ENCODE results near the gene KLHL7.

DNA sequence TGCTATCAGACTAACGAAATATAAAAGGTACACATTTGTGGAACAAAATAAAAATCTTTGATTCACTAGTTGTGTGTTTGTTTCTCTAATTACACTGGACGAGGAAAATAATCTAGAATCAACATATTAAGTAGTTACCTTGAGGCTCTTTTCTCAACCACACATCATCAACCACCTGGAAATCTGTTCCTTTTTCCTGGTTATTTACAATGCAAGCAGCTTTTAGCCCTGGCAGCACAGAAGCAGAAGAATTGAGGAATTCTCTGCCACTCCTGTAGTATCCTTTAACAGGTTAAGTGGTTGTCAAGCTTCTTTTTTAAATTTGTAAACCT, 100.0 kb downstream of the KLHL7 start:
- TF ChIP-seq, protein P1, sequence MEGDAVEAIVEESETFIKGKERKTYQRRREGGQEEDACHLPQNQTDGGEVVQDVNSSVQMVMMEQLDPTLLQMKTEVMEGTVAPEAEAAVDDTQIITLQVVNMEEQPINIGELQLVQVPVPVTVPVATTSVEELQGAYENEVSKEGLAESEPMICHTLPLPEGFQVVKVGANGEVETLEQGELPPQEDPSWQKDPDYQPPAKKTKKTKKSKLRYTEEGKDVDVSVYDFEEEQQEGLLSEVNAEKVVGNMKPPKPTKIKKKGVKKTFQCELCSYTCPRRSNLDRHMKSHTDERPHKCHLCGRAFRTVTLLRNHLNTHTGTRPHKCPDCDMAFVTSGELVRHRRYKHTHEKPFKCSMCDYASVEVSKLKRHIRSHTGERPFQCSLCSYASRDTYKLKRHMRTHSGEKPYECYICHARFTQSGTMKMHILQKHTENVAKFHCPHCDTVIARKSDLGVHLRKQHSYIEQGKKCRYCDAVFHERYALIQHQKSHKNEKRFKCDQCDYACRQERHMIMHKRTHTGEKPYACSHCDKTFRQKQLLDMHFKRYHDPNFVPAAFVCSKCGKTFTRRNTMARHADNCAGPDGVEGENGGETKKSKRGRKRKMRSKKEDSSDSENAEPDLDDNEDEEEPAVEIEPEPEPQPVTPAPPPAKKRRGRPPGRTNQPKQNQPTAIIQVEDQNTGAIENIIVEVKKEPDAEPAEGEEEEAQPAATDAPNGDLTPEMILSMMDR (IDR thresholded peaks at IDR 0.05; ENCODE audit: insufficient read depth, low read depth, low read length), result no peak
- TF ChIP-seq EZH2 (IDR thresholded peaks at IDR 0.05; ENCODE audit: insufficient read depth, low read length), result no peak

Measured in astrocyte (in vitro differentiated cells and primary cell).